GM21576 (cell line): ENCODE data around the gene RC3H2.
"Not testable (repeated sequence)": the region's sequence is repeated elsewhere in the genome, so short reads cannot be mapped to it uniquely, and the experiment has no call there.

Source experiments
- ATAC-seq: cut with Tn5 transposase; IDR thresholded peaks from one replicate; pipeline ENCODE4 v1.9.1; 2021; ENCODE audit warnings: mild to moderate bottlenecking, moderate library complexity; ENCODE audit not compliant: unreplicated experiment

RC3H2 gene

DNA sequence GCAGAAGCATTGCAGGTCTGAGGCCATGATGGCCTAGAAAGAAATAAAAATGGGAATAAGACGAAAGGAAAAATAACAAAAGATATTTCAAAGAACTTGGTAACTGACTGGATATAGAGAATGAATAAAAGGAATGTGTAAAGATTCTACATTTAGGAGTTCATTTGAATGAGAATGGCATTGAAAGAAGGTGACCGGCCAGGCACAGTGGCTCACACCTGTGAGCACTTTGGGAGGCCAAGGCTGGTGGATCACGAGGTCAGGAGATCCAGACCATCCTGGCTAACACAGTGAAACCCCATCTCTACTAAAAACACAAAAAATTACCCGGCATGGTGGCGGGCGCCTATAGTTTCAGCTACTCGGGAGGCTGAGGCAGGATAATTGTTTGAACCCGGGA, 17.6 kb upstream of the RC3H2 start:
- ATAC-seq, result no peak

DNA sequence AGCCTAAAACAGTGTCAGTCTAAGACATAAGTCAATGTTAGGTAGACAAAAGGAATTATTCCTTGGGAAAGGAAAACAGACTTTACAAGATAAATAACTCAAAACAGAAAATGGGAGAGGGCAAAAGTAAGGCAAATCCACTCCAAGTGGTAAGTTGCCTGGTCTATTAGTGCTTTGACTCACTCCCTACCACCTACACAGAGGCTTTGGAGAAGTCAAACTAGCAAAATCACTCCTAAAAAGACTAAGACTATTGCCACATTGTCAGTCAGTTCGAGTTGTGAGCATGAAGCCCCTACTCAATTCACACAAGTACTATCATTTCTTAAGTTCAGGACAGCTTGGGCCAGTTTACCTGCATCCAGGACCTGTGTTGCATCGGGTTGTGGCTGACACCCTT, 13.2 kb upstream of the RC3H2 start:
- ATAC-seq, result no peak

DNA sequence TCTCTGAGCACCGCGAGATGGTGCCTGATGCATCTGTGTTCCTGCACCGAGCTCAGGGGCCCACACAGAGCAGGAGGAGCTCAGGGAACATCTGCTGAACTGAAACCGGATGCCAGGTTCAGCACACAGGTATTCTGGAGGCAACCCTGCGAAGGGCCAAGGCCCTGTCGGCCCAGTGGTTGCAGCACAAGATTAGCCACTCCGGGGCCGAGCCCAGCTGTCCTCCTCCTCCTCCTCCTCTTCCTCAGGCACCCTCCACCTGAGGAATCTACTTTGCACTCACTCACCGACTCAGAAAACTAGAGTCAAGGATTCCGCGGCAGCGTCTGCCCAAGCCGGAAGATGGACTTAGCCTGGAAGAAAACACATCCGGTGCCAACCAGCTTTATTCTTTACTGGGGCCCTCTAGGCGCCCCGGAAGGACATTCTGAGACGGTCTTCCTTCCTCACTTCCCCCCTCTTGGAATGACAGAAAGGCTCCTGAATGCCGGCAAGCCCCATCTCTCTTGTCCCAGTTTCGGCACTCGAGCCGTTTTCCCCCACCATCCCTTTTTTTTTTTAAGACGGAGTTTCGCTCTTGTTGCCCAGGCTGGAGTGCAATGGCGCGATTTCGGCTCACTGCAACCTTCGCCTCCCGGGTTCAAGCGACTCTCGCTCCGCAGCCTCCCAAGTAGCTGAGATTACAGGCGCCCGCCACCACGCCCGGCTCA, 8.0 kb upstream of the RC3H2 start, which contains the start of gene ZBTB6:
ZBTB6 (minus strand) TSS at position 360 of the 710 bp plus-strand sequence. CDS start 1,251 bp downstream, outside the sequence.
- peak; percentile 98 for ATAC-seq

DNA sequence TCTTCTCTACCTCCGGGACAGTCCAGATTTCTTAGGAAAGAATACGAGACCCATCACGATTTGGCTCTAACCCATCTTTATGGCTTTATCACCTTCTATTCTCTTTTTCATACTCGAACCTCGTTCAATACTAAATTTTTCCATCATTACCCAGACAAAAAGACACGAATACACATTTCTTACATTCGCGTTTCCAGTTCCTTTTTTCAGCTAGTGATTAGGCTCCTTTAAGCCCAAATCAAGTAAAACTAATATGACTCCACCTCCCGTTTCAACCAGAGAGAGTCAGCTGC, 7.5 kb upstream of the RC3H2 start:
- ATAC-seq, result no peak

DNA sequence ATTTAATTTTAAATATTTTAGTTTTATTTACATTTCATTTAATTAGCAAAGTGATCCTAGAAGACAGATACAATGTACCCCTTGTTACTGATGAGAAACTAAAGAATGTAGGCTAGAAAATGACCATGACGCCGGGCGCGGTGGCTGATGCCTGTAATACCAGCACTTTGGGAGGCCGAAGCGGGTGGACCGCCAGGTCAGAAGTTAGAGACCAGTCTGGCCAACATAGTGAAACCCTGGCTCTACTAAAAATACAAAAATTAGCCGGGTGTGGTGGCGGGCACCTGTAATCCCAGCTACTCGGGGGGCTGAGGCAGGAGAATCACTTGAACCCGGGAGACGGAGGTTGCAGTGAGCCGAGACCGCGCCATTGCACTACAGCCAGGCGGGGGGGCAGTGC, 963 bp upstream of the RC3H2 start:
- not testable (repeated sequence) for ATAC-seq

DNA sequence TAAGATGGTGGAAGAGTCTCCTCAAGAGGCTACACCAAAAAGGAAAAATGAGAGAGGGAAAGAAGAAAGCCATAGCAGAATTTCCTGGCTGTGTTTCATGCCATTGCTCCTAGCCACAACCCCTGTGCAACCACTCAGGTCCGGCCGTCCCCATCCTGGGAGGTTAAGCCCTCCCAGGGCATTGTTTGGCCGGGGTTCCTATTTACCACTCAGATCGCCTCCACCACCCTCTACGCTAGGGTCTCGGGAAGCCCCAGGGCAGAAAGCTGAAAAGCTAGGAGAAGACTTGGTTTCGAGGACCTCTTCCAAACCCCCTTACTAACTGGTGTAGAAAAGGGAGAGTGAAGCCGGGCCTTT, 715 bp downstream of the RC3H2 start:
- ATAC-seq, result peak; percentile 36

DNA sequence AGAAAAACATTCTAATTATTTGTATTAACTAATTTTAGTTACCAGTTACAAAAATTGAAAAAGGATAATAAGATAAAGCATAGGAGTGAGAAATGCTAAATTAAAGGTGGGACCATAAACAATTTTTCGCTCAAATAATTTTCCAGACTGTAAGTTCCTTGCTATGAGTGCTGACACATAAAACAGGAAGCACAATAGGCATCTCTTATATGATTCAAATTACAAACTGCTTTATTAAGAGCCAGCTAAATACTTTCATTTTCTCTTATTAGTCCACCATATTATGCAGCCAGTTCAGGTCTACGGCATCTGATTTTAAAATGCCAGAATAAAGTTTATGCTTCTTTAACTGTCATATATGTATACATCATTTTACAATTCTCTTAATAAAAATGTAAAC, 4.4 kb downstream of the RC3H2 start:
- ATAC-seq, result no peak

DNA sequence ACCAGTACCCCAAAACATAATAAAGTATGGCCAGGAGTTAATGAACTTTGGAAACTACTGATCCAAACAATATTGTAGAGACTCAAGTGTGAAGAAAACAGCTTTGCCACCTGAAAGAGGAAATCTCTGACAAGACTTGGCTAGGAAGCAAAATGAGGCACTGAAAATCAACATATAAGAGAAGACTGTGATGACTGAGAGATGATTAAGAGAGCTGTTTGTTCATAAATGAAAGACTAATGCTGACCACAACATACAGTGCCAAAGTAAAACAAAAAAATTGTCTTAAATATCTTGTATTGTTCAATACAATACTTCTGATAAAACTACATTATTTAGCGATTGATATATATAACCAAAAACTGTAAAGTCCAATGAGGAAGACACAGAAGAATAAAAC, 7.2 kb downstream of the RC3H2 start:
- ATAC-seq, result no peak

DNA sequence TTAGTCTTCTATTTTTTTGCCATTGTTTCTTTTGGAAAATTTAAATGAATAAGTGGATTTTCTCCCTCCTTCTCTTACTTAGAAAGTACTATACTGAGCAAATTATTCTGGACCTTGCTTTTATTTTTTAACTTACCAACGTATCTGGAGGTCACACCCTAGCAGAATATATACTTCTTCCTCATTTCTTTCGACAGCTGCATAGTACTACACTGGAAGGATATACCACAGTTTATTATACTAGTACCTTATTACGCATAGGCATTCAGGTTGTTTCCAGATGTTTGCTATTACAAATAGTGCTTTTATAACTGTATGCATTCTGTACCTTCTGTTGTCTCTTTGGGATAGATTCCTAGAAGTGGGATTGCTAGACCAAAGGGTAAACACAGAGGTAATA, 16.7 kb downstream of the RC3H2 start:
- ATAC-seq, result no peak

DNA sequence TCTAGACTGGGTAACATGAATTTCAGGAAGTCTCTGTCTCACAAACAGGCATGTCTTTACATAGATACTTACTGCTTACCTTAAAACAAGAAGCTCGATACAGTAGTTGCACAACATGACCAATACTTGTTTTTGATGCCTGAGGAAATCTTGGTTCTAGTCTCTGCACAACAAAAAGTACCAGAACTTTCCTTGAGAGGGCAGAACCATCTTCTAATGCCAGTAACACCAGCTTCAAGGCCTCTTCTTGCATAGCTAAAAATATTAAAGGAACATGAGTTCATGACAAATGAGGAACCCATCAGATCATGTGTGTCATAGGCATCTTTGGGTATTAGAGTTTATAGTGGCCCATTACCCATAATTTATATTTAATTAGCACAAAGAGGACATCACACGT, 22.0 kb downstream of the RC3H2 start:
- ATAC-seq, result no peak

DNA sequence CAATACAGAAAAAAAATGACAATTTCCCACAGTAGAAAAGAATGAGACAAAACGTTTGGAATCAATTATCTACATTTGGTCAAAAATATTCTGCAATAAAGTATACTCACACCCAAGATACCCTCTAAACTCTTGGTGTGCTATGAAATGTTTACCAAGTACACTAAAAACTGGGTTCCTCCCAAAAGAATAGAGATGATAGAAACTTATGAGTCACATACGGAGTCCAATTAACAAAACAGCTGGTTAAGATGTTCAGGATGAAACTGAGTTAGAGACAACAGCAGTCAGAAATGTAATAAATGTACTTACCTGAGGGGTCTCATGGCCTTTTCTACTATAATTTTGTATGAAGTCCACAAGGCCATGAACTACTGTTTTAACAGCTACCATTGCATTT, 25.7 kb downstream of the RC3H2 start:
- ATAC-seq, result no peak

DNA sequence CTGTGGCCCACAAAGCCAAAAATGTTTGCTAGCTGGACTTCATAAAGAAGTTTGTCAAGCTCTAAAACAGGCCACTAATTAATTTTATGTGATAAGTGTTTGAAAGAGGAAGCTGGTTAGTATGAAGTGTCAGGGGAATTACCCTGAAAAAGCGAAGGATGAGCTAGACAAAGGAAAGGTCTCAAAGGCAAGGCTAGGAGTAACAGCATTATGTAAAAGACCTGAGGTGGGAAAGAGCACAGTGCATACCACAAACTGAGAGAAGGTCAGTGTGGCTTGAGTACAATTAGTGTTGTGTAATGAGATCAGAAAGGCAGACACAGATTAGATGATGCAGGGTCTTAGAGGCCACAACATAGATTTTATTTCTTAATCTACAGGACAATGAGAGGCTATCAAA, 29.6 kb downstream of the RC3H2 start:
- no peak for ATAC-seq

DNA sequence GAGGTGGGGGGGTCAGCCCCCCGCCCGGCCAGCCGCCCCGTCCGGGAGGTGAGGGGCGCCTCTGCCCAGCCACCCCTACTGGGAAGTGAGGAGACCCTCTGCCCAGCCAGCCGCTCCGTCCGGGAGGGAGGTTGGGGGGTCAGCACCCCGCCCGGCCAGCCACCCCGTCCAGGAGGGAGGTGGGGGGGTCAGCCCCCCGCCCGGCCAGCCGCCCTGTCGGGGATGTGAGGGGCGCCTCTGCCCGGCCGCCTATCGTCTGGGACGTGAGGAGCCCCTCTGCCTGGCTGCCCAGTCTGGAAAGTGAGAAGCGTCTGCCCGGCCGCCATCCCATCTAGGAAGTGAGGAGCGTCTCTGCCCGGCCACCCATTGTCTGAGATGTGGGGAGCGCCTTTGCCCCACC, 37.9 kb downstream of the RC3H2 start:
- ATAC-seq, result not testable (repeated sequence)

DNA sequence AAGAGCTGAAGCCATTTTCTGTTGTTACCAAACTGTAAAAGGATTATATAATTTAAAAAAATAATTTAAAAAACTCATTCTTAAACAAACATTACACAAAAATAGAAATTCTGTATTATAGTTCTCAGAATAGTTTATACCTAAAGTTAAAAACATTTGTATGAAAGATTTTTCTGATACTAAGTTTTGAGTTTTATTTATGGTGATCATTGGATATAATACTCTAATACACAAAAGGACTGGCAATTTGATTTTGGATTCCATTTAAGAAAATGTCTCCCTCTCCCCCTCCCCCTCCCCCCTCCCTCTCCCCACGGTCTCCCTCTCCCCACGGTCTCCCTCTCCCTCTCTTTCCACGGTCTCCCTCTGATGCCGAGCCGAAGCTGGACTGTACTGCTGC, 39.1 kb downstream of the RC3H2 start:
- ATAC-seq, result no peak

DNA sequence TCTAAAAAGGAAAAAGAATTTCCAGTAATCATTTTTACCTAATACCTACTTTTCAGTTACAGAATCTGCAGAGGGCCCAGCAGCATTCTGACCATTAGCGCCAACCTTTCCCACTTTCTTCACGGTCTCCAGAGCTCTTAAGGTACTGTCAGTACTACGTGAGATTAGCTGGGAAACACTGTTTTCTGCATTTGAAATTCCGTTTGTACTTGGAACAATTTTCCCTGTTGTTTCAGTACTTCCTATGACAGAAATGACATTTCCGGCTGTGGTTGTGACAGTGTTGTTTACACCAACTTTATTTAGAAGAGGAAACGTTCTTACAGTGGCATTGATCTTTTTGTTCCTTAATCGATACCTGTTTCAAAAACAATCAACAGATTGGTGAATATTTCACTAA, 39.9 kb downstream of the RC3H2 start:
- no peak for ATAC-seq

DNA sequence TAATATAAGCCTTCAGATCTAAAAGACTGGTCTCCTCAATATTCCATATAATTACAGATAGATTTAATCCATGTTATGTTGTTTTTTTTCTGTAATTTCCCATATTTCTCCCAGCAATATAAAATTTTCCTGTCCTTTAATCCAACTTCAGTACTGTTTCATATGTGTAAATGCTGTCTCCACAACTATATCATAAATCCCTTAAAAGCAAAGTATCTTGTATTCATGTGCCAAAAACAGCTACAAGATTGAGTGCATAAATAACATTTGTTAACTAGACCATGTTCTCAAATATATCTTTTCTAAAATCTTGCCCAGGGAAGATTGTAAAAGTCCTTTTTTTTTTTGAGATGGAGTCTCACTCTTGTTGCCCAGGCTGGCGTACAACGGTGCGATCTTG, 41.8 kb downstream of the RC3H2 start:
- ATAC-seq, result no peak

DNA sequence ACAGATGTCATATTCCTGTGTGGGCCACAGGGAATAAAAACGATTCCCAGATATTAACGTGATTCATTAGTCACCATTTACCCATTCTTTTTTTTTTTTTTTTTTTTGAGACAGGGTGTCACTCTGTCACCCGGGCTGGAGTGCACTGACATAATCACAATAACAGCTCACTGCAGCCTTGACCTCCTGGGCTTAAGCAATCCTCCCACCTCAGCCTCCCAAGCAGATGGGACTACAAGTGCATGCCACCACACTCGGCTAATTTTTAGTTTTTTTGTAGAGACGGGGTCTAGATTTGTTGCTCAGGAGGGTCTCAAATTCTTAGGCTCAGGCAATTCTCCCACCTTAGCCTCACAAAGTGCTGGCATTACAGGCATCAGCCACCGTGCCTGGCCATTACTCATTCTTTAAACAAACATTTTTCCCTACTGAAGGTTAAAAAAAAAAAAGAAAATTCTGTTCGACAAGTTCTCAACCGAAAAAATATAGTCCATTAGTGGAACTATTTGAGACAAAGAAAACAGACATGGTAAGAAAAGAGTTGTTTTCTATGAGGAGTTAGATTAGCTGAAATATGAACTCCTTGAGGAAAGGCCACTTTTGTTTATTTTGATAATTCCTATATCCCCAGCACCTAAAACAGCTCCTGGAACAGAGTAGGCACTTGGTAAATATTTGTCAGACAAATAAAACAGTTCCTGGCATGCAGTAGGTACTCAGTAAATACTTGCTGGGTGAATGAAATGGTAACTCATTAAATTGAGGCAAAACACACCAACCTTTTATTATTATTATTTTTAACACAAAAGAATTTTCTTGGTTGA, 44.6 kb downstream of the RC3H2 start:
- ATAC-seq, result no peak

DNA sequence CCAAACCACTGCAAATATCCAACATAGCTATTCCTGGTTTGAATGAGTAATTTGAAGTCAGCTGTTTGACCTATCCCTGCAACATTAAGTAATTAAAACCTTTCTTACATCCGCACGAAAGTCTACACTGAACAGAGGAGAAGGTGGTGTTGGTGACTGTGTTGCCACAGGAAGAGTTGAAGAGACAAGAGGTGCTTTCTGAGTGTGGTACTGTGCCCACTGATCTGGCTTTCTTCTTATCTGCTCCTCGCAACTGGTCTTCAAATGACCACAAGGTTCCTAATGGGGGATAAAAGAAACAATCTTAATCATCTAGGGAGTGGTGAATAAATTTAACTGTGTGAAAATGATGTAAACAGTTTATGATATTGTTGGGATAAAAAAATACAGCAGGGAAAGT, 47.3 kb downstream of the RC3H2 start:
- ATAC-seq, result no peak

DNA sequence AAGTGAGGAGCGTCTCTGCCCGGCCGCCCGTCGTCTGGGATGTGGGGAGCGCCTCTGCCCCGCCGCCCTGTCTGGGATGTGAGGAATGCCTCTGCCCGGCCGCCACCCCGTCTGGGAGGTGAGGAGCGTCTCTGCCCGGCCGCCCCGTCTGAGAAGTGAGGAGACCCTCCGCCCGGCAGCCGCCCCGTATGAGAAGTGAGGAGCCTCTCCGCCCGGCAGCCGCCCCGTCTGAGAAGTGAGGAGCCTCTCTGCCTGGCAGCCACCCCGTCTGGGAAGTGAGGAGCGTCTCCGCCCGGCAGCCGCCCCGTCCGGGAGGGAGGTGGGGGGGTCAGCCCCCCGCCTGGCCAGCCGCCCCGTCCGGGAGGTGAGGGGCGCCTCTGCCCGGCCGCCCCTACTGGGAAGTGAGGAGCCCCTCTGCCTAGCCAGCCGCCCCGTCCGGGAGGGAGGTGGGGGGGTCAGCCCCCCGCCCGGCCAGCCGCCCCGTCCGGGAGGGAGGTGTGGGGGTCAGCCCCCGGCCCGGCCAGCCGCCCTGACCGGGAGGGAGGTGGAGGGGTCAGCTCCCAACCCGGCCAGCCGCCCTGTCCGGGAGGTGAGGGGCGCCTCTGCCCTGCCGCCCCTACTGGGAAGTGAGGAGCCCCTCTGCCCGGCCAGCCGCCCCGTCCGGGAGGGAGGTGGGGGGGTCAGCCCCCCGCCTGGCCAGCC, 52.9 kb downstream of the RC3H2 start:
- ATAC-seq, result not testable (repeated sequence)

DNA sequence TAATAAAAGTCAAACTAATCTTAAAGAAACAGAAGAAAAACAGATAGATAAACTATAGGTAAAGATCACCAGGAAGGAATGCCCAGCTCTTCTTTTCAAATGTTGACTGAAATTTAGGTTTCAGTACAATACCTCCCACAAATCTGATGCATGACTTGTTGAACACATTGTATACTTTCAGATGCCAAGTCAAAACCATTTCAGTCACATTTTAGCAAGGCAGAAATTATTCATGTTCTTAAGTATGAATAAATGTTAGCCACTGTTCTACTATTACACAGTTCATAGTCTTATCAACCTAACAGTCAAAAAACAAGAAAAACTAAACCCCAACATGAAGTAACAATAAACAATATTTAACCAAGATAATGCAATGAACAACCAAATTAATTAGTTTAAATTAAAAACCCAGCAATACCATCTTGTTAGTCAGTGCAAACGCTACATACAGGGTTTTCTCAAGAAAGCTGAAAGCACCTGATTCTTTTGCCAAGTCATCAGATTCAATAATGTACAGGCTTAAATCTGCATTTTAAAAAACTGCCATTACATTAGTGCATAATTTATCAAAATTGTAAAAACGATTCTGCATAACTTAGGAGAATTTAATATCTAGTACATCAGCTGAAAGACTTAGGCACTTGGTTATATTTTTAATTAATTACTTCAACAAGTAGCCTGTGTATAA, 56.8 kb downstream of the RC3H2 start:
- ATAC-seq, result no peak

DNA sequence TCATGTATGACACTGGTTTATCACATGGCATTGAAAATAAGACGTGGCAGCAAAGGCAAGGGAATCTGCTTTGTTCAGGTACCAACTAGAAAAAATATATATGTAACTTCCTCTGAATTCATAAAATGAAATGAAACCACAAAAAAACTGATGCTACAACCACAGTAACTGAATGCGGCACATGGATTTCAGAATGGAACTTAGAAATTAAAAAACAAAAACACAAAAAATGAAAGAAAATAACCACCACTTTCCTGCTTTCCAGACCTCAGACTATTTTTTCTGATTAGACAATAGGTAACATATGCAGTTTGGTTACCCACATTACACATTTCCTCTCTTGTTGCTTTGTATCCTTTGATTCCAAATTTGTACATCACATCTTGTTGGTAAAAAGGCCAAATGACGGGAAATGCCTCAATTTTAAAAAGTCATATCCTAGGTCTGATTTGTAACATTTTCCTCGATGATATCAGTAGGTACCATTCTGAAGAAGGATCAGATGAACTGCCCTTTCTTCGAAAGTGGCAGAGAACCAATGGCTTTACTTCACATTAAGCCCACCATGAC, 58.7 kb downstream of the RC3H2 start:
- ATAC-seq, result no peak
